Superior temporal gyrus (tissue), 1 donor: ENCODE results near the gene EHD4.

Source experiments
- DNase-seq: peaks from one replicate; pipeline ENCODE4 v3.0.0-alpha.2; 2016; ENCODE audit errors: extremely low spot score

EHD4 gene

GRCh38 chr15:41972253-41973242 is at the start of gene EHD4:
TSS of gene EHD4 (minus strand) at chr15:41972557. CDS start at chr15:41972494, 63 bp downstream.
- peak; percentile 99 for DNase-seq

DNA sequence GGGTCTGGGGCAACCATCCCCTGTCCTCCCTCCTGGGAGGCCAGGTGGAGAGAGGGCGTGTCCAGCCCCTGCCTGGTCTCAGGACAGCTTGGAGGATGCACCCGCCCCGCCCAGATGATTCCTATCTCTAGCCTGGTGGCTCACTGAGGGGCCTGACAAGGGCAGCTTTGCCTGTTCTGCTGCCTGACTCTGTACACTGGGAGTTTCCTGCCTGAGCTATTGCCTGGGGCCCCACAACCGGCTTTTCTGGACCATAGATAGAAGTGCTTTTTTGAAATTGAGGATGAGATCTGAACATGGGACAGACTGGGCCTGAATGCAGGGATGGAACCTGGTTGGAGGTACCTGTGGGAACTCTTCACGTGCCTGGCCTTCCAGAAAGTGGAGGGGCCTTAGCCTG is 49.2 kb upstream of the EHD4 start:
- no peak for DNase-seq

- DNase-seq: no peak
These were observed 48.4 kb upstream of the EHD4 start, which contains the start of gene PLA2G4E for GRCh38 chr15:42020713-42021273. TSS of gene PLA2G4E (minus strand) at chr15:42021042. CDS start at chr15:42021030, 12 bp downstream.

DNA sequence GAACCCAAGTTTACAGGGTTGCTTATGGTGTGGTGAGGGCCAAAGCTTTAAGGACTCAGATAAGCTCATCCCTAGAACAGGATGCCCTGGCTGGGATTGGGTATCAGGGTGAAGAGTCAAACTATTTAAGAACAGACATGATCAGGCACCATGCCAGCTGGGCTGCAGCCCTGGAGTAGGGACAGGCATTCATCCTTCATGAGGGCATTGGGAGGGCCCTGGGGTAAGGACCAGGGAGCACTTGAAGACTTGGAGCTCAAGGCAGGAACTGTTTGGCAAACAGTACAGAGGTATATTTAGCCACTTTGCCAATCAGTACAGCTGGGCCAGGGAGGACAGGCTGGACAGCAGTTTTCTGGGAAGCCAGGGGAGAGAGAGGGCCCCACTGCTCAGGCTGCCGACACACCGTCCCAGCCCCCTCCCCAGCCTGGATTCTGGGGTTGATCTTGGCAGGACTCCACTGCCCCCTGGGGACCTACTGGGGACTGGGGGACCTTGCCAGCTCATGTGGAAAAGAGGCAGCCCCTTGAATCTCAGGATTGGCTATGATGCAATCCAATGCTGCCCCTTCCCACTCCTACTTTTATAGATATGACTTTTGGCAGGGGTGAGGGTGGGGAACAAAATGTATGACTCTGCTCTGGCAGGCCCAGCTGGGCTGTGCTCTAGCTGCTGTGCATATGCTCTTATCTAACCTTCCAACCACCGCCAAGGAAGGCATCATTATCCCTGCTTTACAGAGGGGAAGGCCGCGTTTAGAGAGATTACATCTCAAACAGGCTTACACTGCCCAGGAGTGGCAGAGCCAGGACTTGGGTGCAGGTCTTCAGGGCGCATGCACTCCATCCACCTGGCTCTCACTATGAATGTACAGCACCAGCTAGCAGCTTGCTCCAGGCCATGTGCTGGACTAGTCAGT is 46.2 kb upstream of the EHD4 start:
- DNase-seq: no peak

DNA sequence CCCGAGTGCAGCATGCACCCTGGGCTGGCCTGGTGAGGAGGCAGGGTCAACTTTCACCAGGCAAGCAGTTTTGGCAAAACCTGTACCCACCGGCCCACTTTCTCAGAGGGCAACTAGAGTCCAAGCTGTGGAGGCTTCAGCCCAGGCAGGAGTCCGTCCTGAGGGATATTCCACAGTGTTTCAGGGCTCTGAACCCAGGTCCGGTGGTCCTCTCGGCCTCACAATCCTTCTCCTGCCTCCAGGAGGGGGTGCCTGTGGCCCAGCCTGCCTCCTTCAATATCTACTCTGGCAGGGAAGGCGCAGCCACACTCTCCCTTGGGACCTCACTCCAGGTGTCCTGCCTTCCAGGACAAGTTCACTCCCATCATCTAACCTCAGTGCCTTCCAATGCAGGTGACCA is 44.6 kb upstream of the EHD4 start:
- no peak for DNase-seq

GRCh38 chr15:42014406-42014805 is 42.0 kb upstream of the EHD4 start:
- no peak for DNase-seq

DNA sequence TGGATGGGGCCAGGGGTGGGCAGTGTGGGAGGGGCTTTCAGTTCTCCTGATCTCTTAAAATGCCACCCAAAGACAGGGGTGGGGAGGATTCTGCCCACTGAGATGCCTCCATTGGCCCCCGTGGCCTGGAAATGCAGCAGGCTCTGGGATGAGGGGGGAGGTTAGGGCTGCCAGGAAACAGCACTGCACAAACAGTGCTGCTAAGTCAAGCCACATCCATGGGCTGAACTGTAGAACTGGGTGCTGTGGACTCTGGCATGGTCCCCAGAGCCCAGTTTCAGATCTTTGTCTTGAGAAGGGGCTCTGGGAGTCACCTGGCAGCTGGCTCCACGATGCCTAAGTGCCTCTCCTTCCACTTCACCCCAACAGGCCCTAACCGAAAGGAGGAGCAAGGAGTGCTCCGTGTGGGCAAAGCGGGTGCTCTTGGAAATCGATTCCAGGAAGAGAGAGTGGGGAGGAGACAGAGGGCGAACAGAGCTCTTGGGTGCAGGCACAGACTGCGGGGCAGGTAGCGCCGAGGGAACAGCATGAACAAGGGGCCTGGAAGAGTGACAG is 40.6 kb upstream of the EHD4 start:
- DNase-seq: no peak

DNA sequence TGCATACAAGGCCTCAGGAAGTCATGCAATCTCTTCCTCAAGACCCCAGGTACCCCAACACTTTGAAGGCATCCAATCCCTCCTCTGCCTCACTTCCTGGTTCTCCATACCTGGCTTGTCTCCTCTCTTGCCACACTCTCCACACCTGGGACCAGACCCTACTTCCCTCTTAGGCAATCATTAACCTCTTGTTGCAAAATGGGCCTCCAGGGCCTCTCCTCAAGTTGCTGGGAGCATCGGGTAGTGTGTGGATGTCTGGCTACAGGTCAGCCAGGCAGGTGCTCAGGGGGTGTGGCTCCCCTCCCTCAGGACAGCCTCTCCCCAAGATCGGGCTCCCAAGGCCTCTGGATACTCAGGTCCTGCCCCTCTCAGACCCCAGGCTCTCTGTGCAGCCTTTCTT is 39.9 kb upstream of the EHD4 start:
- no peak for DNase-seq

GRCh38 chr15:42011074-42011473 is 38.7 kb upstream of the EHD4 start:
- no peak for DNase-seq

DNA sequence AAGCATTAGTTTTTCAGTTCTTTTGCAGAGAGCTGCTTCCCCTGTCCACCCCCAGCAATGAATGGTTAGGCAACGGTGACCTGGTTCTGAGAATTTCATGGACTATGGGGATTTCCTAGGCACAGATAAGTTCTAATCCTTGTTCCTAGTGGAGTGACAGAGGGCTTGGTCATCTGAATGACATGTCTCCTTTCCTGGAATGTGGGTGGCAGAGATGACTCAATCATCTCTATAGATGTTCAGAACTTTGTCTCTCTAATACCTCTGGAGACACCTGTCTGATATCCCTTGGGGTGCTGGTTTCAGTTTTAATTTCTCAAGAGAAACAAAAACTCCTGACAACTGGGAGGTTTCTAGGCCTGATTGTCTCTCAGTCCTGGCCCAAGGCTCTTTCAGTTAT is 38.1 kb upstream of the EHD4 start:
- no peak for DNase-seq

- no peak for DNase-seq
These were observed 37.1 kb upstream of the EHD4 start for GRCh38 chr15:42009474-42009873.

DNA sequence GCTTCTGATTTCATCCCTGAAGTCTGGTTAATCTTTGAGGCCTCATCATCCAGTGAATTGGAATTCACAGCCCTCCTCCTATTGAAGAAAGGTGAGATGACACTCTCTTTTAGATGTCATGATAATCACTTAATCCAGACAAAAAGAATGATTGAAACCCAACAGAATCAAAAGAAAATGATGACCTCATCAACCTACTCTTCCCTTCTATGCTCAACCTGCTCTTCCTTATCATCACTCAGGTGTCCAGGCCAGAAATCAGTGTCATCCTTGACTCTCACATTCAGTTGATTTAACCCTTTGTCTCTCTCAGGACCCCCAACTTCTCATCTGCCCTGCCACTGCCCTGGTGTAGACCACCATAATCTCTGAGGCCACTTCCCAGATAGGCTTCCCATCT is 36.7 kb upstream of the EHD4 start:
- no peak for DNase-seq

DNA sequence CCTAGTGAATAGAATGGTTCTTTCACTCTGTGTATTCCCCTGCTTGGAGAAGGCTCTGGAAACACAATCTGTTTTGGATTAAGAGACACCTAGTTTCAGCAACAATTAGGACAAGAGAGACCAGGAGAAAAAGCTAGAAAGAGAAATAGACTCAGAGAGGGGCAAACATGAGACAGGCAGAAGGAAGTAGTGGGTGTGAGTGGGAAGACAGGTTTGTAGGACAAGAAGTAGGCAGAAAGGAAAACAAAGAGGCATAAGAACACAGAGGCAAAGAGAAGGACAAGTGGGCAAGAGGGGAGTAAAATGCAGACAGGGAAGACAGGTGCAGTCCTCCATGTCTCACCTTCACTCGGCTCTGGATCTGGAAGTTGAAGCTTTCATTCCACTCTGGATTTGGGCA is 35.0 kb upstream of the EHD4 start:
- no peak for DNase-seq

DNA sequence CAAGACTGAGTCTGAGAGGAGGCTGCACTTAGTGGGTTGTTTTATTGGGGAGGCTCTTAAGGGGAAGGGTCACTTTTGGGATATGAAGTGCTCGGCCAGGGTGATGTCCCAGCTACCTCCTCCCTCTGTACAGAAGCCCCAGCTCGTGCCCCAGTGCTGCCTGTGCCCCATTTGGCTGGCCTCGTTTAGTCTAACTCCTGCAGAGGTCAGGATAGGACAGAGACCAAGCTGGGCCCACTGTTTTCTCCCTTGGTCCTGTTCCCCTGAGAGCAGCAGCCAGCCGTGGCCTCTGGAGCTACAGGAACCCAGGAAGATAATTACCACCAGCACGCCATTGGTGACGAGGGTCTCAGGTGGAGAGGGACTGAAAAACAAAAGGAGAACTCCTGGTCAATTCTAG is 30.0 kb upstream of the EHD4 start:
- no peak for DNase-seq

- DNase-seq: no peak
These were observed 28.9 kb upstream of the EHD4 start for GRCh38 chr15:42001236-42001635.

GRCh38 chr15:41999290-42000285 is 27.2 kb upstream of the EHD4 start:
- DNase-seq: no peak

DNA sequence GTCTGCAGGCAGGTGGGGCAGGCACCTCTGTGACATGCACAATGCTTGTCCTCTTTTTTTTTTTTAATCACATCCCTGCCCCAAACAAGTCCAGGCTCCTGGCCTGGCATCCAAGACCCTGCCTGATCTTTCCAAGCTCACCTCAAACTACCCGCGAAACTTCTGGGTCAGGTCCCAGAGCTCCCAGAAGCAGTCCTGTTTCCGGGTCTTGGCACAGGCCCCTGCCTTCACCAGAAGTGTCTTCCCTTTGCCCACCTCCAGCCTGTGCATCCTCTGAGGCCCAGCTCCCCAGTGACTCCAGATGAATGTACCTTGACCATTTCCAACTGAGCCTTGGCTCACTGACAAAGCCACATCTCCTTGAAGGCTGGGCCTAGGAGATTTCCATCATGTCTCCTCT is 25.5 kb upstream of the EHD4 start:
- no peak for DNase-seq

- DNase-seq: no peak
These were observed 24.7 kb upstream of the EHD4 start for GRCh38 chr15:41996921-41997592.

DNA sequence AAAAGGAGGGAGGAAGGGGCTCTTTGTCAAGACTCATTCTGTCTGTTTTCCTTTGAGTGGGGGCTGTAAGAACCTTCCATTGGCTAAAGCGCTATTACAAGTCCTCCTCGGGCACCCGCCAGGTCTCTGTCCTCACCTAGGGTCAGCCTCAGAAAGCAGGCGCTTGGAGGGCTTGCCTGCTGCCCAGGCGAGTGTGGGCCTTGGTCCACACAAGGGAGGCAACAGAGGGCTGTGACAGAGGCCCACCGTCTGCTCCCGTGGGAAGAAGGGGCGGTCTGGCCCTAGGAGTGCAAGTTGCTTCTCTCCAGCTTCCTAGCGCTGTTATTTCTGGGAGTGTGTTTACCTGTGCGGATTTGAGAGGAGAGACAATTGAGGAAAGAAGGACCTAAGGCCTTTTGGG is 24.0 kb upstream of the EHD4 start:
- no peak for DNase-seq

- no peak for DNase-seq
These were observed 23.1 kb upstream of the EHD4 start for GRCh38 chr15:41995476-41995855.
